Caco-2 (cell line): Measurements from ENCODE around the gene SCAP. TPM values are rescaled to one million over a fixed set of nuclear protein-coding genes. Genes with fewer than 3 reads are reported as not detected.

ENCODE experiments used
- BruUV-seq: library from RNA; stranded (reverse); fragments of 400-500 nt; replicated peaks from 2 replicates; lab custom pipeline; 2021; lab: Mats Ljungman, UMichigan
- CTCF ChIA-PET: fragments of 300-600 bp; sonication (Branson Sonifier 250); formaldehyde crosslinking; loops from one replicate; lab custom pipeline; 2022; ENCODE audit warnings: antibody characterized with exemption; lab: Charles Lee
- POLR2A ChIA-PET: fragments of 300-600 bp; sonication (Branson Sonifier 250); formaldehyde crosslinking; loops from one replicate; lab custom pipeline; 2022; ENCODE audit warnings: antibody characterized with exemption; lab: Charles Lee
- DNase-seq, 2 experiments: peaks; one replicate each; pipeline versions ENCODE4 v3.0.0 to v3.0.0-alpha.2; 2020 to 2022
- H3K27me3 ChIP-seq: replicated peaks from 2 replicates; pipeline ENCODE4 v1.6.0; 2011; ENCODE audit warnings: low read length; ENCODE audit not compliant: control insufficient read depth, insufficient read depth
- H3K36me3 ChIP-seq: 2 replicates; pipeline ENCODE4 v1.5.1; 2011; ENCODE audit warnings: low read length; ENCODE audit not compliant: control insufficient read depth, insufficient read depth
- H3K4me1 ChIP-seq: fragments of 250-450 bp; sonication (Bioruptor Pico); 2 replicates; pipeline ENCODE4 v1.5.1; 2020; ENCODE audit warnings: mild to moderate bottlenecking
- H3K4me3 ChIP-seq: 2 replicates; pipeline ENCODE4 v1.5.1; 2011; ENCODE audit warnings: low read depth, mild to moderate bottlenecking, control low read depth, low read length
- H3K9me3 ChIP-seq: fragments of 250-450 bp; sonication (Bioruptor Pico); 2 replicates; pipeline ENCODE4 v1.5.1; 2020; ENCODE audit warnings: mild to moderate bottlenecking, moderate library complexity
- H3K27ac Mint-ChIP-seq: one replicate; pipeline ENCODE4 v1.8.0; 2022; ENCODE audit warnings: mixed read lengths; ENCODE audit not compliant: unreplicated experiment
- H3K27me3 Mint-ChIP-seq: one replicate; pipeline ENCODE4 v1.8.0; 2022; ENCODE audit warnings: mixed read lengths; ENCODE audit not compliant: insufficient read depth, unreplicated experiment
- H3K36me3 Mint-ChIP-seq: one replicate; pipeline ENCODE4 v1.8.0; 2022; ENCODE audit warnings: mild to moderate bottlenecking, mixed read lengths; ENCODE audit not compliant: insufficient read depth, unreplicated experiment
- H3K4me1 Mint-ChIP-seq: one replicate; pipeline ENCODE4 v1.8.0; 2022; ENCODE audit warnings: low read depth, mixed read lengths; ENCODE audit not compliant: unreplicated experiment
- H3K4me3 Mint-ChIP-seq: one replicate; pipeline ENCODE4 v1.8.0; 2022; ENCODE audit warnings: mild to moderate bottlenecking, moderate library complexity, mixed read lengths; ENCODE audit not compliant: unreplicated experiment
- H3K9me3 Mint-ChIP-seq: one replicate; pipeline ENCODE4 v1.8.0; 2022; ENCODE audit warnings: mixed read lengths; ENCODE audit not compliant: unreplicated experiment
- intact Hi-C: fragments of 100-400 bp; cut with micrococcal nuclease; formaldehyde crosslinking; loops from one replicate; pipeline ENCODE4 v1.10.0; 2022; ENCODE audit not compliant: unreplicated experiment
- total RNA-seq: library from RNA; stranded (reverse); gene quantifications from 2 replicates; pipeline ENCODE4 v1.2.3, GENCODE V29; 2022
- TF ChIP-seq, protein P1 (sequence below), 2 experiments: fragments of 200-600 bp in 1 of 2; IDR thresholded peaks; 1 replicate in 1 of 2; 2 replicates in 1 of 2; pipeline versions ENCODE4 v1.5.1 to v1.8.0; 2011 to 2022; ENCODE audit warnings: antibody characterized with exemption in 1 of 2, control low read depth in 1 of 2, inconsistent platforms in 1 of 2, low read depth in 1 of 2, low read length in 1 of 2, mild to moderate bottlenecking in 1 of 2, moderate library complexity in 1 of 2; ENCODE audit not compliant: insufficient read depth in 1 of 2, severe bottlenecking in 1 of 2, unreplicated experiment in 1 of 2

Gene SCAP
- total RNA-seq, 1 experiment from 2014 or later, result 115 TPM

DNA sequence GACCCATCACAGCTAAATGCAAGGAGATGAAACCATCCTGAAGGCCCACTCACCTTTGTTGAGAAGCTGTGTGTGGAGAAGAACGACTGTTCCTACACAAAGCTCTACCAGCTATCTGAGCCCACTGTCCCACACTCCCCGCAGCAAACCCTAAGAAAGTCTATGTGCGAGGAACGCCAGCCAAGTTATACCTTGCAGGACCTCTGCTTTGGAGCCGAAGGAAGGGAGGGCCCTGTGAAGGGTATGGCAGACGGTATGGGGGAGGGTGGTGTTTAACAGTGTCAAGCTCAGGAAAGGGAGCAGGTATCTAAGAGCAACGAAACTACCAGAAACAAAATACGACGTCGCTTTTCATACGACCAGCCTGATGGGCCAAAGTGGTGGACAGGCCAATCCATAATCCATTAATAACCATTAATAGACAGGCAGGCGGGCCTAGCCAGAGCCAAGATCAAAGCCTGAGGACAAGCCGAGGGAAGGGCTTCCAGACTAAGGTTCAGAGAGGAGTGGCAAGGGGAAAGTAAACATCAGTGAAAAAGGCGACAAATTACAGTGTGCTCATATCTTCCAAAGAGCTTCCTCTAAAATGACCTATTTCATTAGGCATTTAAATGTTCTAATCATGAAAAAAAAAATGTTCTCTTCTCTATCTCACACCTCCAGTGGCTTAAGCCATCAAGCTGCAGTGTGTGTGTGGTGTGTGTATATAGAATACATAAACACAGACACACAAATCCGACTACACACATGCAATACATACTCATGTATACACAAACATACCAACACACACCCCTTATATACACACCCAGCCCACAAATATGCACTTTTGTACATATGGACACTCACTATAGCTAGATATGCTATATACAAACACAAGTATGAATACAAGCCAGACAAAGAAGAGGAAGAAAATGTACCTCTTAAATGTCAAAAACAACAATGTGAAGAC lies 51.0 kb downstream of the SCAP start:
- Mint-ChIP-seq H3K4me3 (no peak overlapping the region), H3K9me3 (no peaks in the 10 kb centered on the region), H3K36me3 (peaks cover 65% of the 10 kb centered on the region), H3K27me3 (no peaks in the 10 kb centered on the region), H3K4me1 (peaks cover 12% of the 10 kb centered on the region), H3K27ac (peak overlapping the region; percentile 20)
- CTCF ChIA-PET, result interaction anchor here (0.6 kb wide), 1 partner anchor 75 kb away, joined by 7 read pairs; no protein-coding TSS in a partner anchor
- POLR2A ChIA-PET, result no interaction called here
- no peak for DNase-seq
- Histone ChIP-seq H3K4me3 (no peak overlapping the region), H3K27me3 (no peaks in the 10 kb centered on the region), H3K4me1 (peaks cover 8% of the 10 kb centered on the region), H3K9me3 (no peaks in the 10 kb centered on the region), H3K36me3 (peaks cover 12% of the 10 kb centered on the region)
- TF ChIP-seq, protein P1, sequence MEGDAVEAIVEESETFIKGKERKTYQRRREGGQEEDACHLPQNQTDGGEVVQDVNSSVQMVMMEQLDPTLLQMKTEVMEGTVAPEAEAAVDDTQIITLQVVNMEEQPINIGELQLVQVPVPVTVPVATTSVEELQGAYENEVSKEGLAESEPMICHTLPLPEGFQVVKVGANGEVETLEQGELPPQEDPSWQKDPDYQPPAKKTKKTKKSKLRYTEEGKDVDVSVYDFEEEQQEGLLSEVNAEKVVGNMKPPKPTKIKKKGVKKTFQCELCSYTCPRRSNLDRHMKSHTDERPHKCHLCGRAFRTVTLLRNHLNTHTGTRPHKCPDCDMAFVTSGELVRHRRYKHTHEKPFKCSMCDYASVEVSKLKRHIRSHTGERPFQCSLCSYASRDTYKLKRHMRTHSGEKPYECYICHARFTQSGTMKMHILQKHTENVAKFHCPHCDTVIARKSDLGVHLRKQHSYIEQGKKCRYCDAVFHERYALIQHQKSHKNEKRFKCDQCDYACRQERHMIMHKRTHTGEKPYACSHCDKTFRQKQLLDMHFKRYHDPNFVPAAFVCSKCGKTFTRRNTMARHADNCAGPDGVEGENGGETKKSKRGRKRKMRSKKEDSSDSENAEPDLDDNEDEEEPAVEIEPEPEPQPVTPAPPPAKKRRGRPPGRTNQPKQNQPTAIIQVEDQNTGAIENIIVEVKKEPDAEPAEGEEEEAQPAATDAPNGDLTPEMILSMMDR (IDR thresholded peaks at IDR 0.05; ENCODE audit: insufficient read depth in 1 of 2, low read depth in 1 of 2, low read length in 1 of 2, severe bottlenecking in 1 of 2, unreplicated experiment in 1 of 2), result no peak
- intact Hi-C loops, result no loop called here
- no TSS peak for BruUV-seq

DNA sequence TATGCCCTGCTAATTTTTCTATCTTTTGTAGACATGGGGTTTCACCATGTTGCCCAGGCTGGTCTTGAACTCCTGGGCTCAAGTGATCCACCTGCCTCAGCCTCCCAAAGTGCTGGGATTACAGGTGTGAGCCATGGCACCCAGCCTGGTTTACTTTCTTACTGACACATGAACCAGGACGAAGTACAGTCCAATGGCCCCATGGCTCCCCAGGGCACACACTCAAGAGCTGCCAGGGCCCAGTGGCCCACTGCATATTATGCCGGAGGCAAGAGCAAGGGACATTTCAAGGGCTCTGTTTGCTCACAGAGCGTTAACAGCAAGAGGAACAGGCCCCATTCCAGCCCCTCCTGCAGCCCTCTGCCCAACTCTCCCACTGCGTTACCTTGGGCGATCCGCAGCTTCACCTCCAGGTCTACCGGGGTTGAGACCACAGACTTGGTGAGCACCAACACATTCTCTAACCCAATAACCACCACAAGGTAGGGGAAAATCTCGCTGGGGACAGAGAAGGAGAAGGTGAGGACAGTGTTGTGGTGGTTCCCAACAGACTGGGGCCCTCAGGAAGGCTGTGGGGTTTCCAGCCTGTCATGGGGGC lies 52.1 kb downstream of the SCAP start:
- peaks cover 11% of the 10 kb centered on the region for H3K4me1 Mint-ChIP-seq
- Histone ChIP-seq H3K36me3 (peaks cover 16% of the 10 kb centered on the region), H3K27me3 (no peaks in the 10 kb centered on the region), H3K9me3 (no peaks in the 10 kb centered on the region), H3K4me3 (no peak overlapping the region), H3K4me1 (peaks cover 8% of the 10 kb centered on the region)
- TF ChIP-seq, protein P1 (IDR thresholded peaks at IDR 0.05; ENCODE audit: insufficient read depth in 1 of 2, low read depth in 1 of 2, low read length in 1 of 2, severe bottlenecking in 1 of 2, unreplicated experiment in 1 of 2), result no peak
- intact Hi-C loops, result no loop called here
- peaks cover 66% of the 10 kb centered on the region for H3K36me3 Mint-ChIP-seq
- H3K4me3 Mint-ChIP-seq, result no peak overlapping the region
- no peak overlapping the region for H3K27ac Mint-ChIP-seq
- ChIA-PET CTCF (no interaction called here), POLR2A (no interaction called here)
- no peak for DNase-seq
- no peaks in the 10 kb centered on the region for H3K9me3 Mint-ChIP-seq
- H3K27me3 Mint-ChIP-seq, result no peaks in the 10 kb centered on the region
- no TSS peak for BruUV-seq

DNA sequence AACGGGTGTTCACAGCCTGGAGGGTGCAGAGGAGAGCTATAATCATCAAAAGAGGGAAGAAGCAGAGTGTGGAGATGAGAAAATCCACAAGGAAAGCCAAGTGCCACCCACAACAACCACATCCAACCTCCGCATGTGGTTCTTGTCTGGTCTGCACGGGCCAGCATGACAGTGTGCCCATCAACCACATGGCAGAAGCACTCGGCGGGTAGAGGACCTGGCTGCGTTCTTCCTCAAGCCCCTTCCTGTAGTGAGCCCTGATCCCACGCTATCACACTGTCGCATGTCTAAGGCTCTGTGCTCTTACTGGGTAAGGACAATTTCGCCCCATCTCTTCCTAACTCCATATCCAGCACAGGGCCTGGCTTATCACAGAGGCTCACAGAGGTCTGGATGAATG lies 53.0 kb downstream of the SCAP start:
- Histone ChIP-seq H3K36me3 (peaks cover 14% of the 10 kb centered on the region), H3K4me3 (no peak overlapping the region), H3K9me3 (no peaks in the 10 kb centered on the region), H3K27me3 (no peaks in the 10 kb centered on the region), H3K4me1 (peaks cover 8% of the 10 kb centered on the region)
- H3K4me3 Mint-ChIP-seq, result no peak overlapping the region
- ChIA-PET POLR2A (no interaction called here), CTCF (interaction anchor here (1.3 to 2.3 kb wide), 3 partner anchors 19 to 99 kb away, joined by 4 to 42 read pairs (median 4); partner anchors contain the start of gene SCAP)
- H3K27me3 Mint-ChIP-seq, result no peaks in the 10 kb centered on the region
- BruUV-seq, result no TSS peak
- DNase-seq, result no peak
- intact Hi-C loops, result no loop called here
- peaks cover 11% of the 10 kb centered on the region for H3K4me1 Mint-ChIP-seq
- peak overlapping the region; percentile 63 for H3K27ac Mint-ChIP-seq
- no peaks in the 10 kb centered on the region for H3K9me3 Mint-ChIP-seq
- TF ChIP-seq, protein P1 (IDR thresholded peaks at IDR 0.05; ENCODE audit: insufficient read depth in 1 of 2, low read depth in 1 of 2, low read length in 1 of 2, severe bottlenecking in 1 of 2, unreplicated experiment in 1 of 2), result no peak
- peaks cover 71% of the 10 kb centered on the region for H3K36me3 Mint-ChIP-seq
